ENCODE measurements around the gene RAB6D.
"Not testable (repeated sequence)": the region's sequence is repeated elsewhere in the genome, so short reads cannot be mapped to it uniquely, and the experiment has no call there.

Gene RAB6D

GRCh38 chr2:131394147-131394931 lies 30.4 kb upstream of the RAB6D start:
- H3K9ac ChIP-seq (ENCODE audit: low read length): no peak overlapping the region
- H3K27ac ChIP-seq (ENCODE audit: low read depth, low read length): no peak overlapping the region
- H3K27me3 ChIP-seq (ENCODE audit: control insufficient read depth, insufficient read depth, low read length): peaks cover 18% of the 10 kb centered on the region
- H3K36me3 ChIP-seq (ENCODE audit: control insufficient read depth, insufficient read depth, low read length): no peaks in the 10 kb centered on the region
- H3K4me3 ChIP-seq (ENCODE audit: low read depth, low read length): peak overlapping the region; percentile 55
- peaks cover 3% of the 10 kb centered on the region; the same call in 1 of the 2 replicates for H3K4me1 ChIP-seq (ENCODE audit: control insufficient read depth, insufficient read depth, low read length)
- no peaks in the 10 kb centered on the region for H3K9me3 ChIP-seq (ENCODE audit: control insufficient read depth, insufficient read depth, low read depth, low read length)

GRCh38 chr2:131391953-131392352 lies 28.0 kb upstream of the RAB6D start:
- not testable (repeated sequence) for H3K9me3 ChIP-seq (ENCODE audit: control insufficient read depth, insufficient read depth, low read depth, low read length); H3K4me3 ChIP-seq (ENCODE audit: low read depth, low read length); H3K4me1 ChIP-seq (ENCODE audit: control insufficient read depth, insufficient read depth, low read length); H3K36me3 ChIP-seq (ENCODE audit: control insufficient read depth, insufficient read depth, low read length); H3K27ac ChIP-seq (ENCODE audit: low read depth, low read length); H3K9ac ChIP-seq (ENCODE audit: low read length)
- H3K27me3 ChIP-seq (ENCODE audit: control insufficient read depth, insufficient read depth, low read length): peaks cover 18% of the 10 kb centered on the region

GRCh38 chr2:131391471-131391870 lies 27.5 kb upstream of the RAB6D start:
- H3K4me1 ChIP-seq (ENCODE audit: control insufficient read depth, insufficient read depth, low read length); H3K9ac ChIP-seq (ENCODE audit: low read length); H3K4me3 ChIP-seq (ENCODE audit: low read depth, low read length); H3K9me3 ChIP-seq (ENCODE audit: control insufficient read depth, insufficient read depth, low read depth, low read length); H3K27ac ChIP-seq (ENCODE audit: low read depth, low read length); H3K36me3 ChIP-seq (ENCODE audit: control insufficient read depth, insufficient read depth, low read length): not testable (repeated sequence)
- H3K27me3 ChIP-seq (ENCODE audit: control insufficient read depth, insufficient read depth, low read length): peaks cover 18% of the 10 kb centered on the region

- H3K36me3 ChIP-seq (ENCODE audit: control insufficient read depth, insufficient read depth, low read length): not testable (repeated sequence)
These were observed 26.6 kb upstream of the RAB6D start for GRCh38 chr2:131390495-131391130.

GRCh38 chr2:131389657-131390056 lies 25.7 kb upstream of the RAB6D start:
- no peaks in the 10 kb centered on the region for H3K4me1 ChIP-seq (ENCODE audit: control insufficient read depth, insufficient read depth, low read length)
- H3K9me3 ChIP-seq (ENCODE audit: control insufficient read depth, insufficient read depth, low read depth, low read length): no peaks in the 10 kb centered on the region
- H3K4me3 ChIP-seq (ENCODE audit: low read depth, low read length): no peak overlapping the region
- no peak overlapping the region for H3K9ac ChIP-seq (ENCODE audit: low read length)
- no peaks in the 10 kb centered on the region for H3K36me3 ChIP-seq (ENCODE audit: control insufficient read depth, insufficient read depth, low read length)
- peaks cover 7% of the 10 kb centered on the region for H3K27me3 ChIP-seq (ENCODE audit: control insufficient read depth, insufficient read depth, low read length)
- H3K27ac ChIP-seq (ENCODE audit: low read depth, low read length): no peak overlapping the region

More at GRCh38 chr2:131390495-131391130, 26.6 kb upstream of the RAB6D start:
- H3K4me3 ChIP-seq (ENCODE audit: low read depth, low read length); H3K4me1 ChIP-seq (ENCODE audit: control insufficient read depth, insufficient read depth, low read length); H3K27ac ChIP-seq (ENCODE audit: low read depth, low read length); H3K9me3 ChIP-seq (ENCODE audit: control insufficient read depth, insufficient read depth, low read depth, low read length); H3K9ac ChIP-seq (ENCODE audit: low read length): not testable (repeated sequence)
- peaks cover 17% of the 10 kb centered on the region for H3K27me3 ChIP-seq (ENCODE audit: control insufficient read depth, insufficient read depth, low read length)

GRCh38 chr2:131388834-131389233 lies 24.9 kb upstream of the RAB6D start:
- H3K27me3 ChIP-seq (ENCODE audit: control insufficient read depth, insufficient read depth, low read length); H3K27ac ChIP-seq (ENCODE audit: low read depth, low read length); H3K4me3 ChIP-seq (ENCODE audit: low read depth, low read length); H3K9ac ChIP-seq (ENCODE audit: low read length); H3K9me3 ChIP-seq (ENCODE audit: control insufficient read depth, insufficient read depth, low read depth, low read length); H3K4me1 ChIP-seq (ENCODE audit: control insufficient read depth, insufficient read depth, low read length); H3K36me3 ChIP-seq (ENCODE audit: control insufficient read depth, insufficient read depth, low read length): not testable (repeated sequence)

GRCh38 chr2:131373111-131373510 lies 9.1 kb upstream of the RAB6D start:
- H3K4me3 ChIP-seq (ENCODE audit: low read depth, low read length); H3K27ac ChIP-seq (ENCODE audit: low read depth, low read length); H3K27me3 ChIP-seq (ENCODE audit: control insufficient read depth, insufficient read depth, low read length); H3K4me1 ChIP-seq (ENCODE audit: control insufficient read depth, insufficient read depth, low read length); H3K36me3 ChIP-seq (ENCODE audit: control insufficient read depth, insufficient read depth, low read length); H3K9me3 ChIP-seq (ENCODE audit: control insufficient read depth, insufficient read depth, low read depth, low read length); H3K9ac ChIP-seq (ENCODE audit: low read length): not testable (repeated sequence)

GRCh38 chr2:131369954-131370353 lies 6.0 kb upstream of the RAB6D start:
- H3K9me3 ChIP-seq (ENCODE audit: control insufficient read depth, insufficient read depth, low read depth, low read length): no peaks in the 10 kb centered on the region
- no peak overlapping the region for H3K9ac ChIP-seq (ENCODE audit: low read length)
- H3K27me3 ChIP-seq (ENCODE audit: control insufficient read depth, insufficient read depth, low read length): peaks cover 5% of the 10 kb centered on the region
- H3K36me3 ChIP-seq (ENCODE audit: control insufficient read depth, insufficient read depth, low read length): no peaks in the 10 kb centered on the region
- H3K27ac ChIP-seq (ENCODE audit: low read depth, low read length): no peak overlapping the region
- H3K4me3 ChIP-seq (ENCODE audit: low read depth, low read length): no peak overlapping the region
- H3K4me1 ChIP-seq (ENCODE audit: control insufficient read depth, insufficient read depth, low read length): no peaks in the 10 kb centered on the region

- H3K36me3 ChIP-seq (ENCODE audit: control insufficient read depth, insufficient read depth, low read length); H3K9ac ChIP-seq (ENCODE audit: low read length); H3K4me1 ChIP-seq (ENCODE audit: control insufficient read depth, insufficient read depth, low read length); H3K9me3 ChIP-seq (ENCODE audit: control insufficient read depth, insufficient read depth, low read depth, low read length); H3K4me3 ChIP-seq (ENCODE audit: low read depth, low read length); H3K27ac ChIP-seq (ENCODE audit: low read depth, low read length): not testable (repeated sequence)
- H3K27me3 ChIP-seq (ENCODE audit: control insufficient read depth, insufficient read depth, low read length): peaks cover 17% of the 10 kb centered on the region
These were observed 4.6 kb upstream of the RAB6D start for GRCh38 chr2:131368493-131369066.

- no peak overlapping the region for H3K27ac ChIP-seq (ENCODE audit: low read depth, low read length)
- H3K4me3 ChIP-seq (ENCODE audit: low read depth, low read length): no peak overlapping the region
- H3K36me3 ChIP-seq (ENCODE audit: control insufficient read depth, insufficient read depth, low read length): no peaks in the 10 kb centered on the region
- no peak overlapping the region for H3K9ac ChIP-seq (ENCODE audit: low read length)
- no peaks in the 10 kb centered on the region for H3K4me1 ChIP-seq (ENCODE audit: control insufficient read depth, insufficient read depth, low read length)
- H3K9me3 ChIP-seq (ENCODE audit: control insufficient read depth, insufficient read depth, low read depth, low read length): no peaks in the 10 kb centered on the region
- peaks cover 26% of the 10 kb centered on the region for H3K27me3 ChIP-seq (ENCODE audit: control insufficient read depth, insufficient read depth, low read length)
These were observed 3.4 kb upstream of the RAB6D start for GRCh38 chr2:131367352-131367751.

- Histone ChIP-seq H3K4me3 (ENCODE audit: low read depth, low read length) (no peak overlapping the region), H3K36me3 (ENCODE audit: control insufficient read depth, insufficient read depth, low read length) (no peaks in the 10 kb centered on the region), H3K4me1 (ENCODE audit: control insufficient read depth, insufficient read depth, low read length) (no peaks in the 10 kb centered on the region), H3K9me3 (ENCODE audit: control insufficient read depth, insufficient read depth, low read depth, low read length) (no peaks in the 10 kb centered on the region), H3K27me3 (ENCODE audit: control insufficient read depth, insufficient read depth, low read length) (peaks cover 31% of the 10 kb centered on the region), H3K27ac (ENCODE audit: low read depth, low read length) (no peak overlapping the region), H3K9ac (ENCODE audit: low read length) (no peak overlapping the region)
These were observed 2.7 kb upstream of the RAB6D start for GRCh38 chr2:131366643-131367042.
